Heart left ventricle (tissue), 13 donors: ENCODE results near the gene EPB41.

Source experiments
- POLR2A ChIP-seq, 2 donors: fragments of 450-650 bp; IDR thresholded peaks; one replicate each; pipeline ENCODE4 v1.6.1; 2017; ENCODE audit warnings: antibody characterized with exemption in 2 of 2, mild to moderate bottlenecking in 2 of 2, moderate library complexity in 2 of 2
- TF ChIP-seq, protein P1 (sequence below), 12 donors: fragments of 200-600 bp; sonication (generic) in 4 of 12; IDR thresholded peaks; one replicate each; pipeline versions ENCODE4 v1.5.0 to v1.8.0; 2018 to 2022; ENCODE audit warnings: antibody characterized with exemption in 12 of 12, mild to moderate bottlenecking in 5 of 12
- donor health status: ischemic (EF 13 %, LVEDD 7.1; RV severe dilation, severe dysfunction).
- donor health status: DM: no; HTN: yes; CAD: no.
- donor health status: DM: no; HTN: no; CAD: no.
- donor health status: ischemic (EF 25% LVEDD 6.9; RV normal size, moderate dysfunction).
- donor health status: ischemic (EF 25% LVEDD 5.7; RV mildly dilated, moderate dysfunction).
- donor health status: ischemic (EF 35%, LVEDD 5.7; RV mildly dilated, moderate dysfunction).
- donor health status: nonischemic (EF 11% LVEDD 7.7; RV severe dilation, severe dysfunction).
- donor health status: DM: yes; HTN: yes; CAD: no.
- donor health status: PGD.
- donor health status: ischemic (EF 29% LVEDD 5.4; RV normal size, mild dysfunction).
- donor health status: nonischemic (EF 23%, LVEDD 6.1; RV moderate dilation, normal function).

GRCh38 chr1:29047142-29047541, 132.8 kb downstream of the EPB41 start:
- TF ChIP-seq, protein P1, sequence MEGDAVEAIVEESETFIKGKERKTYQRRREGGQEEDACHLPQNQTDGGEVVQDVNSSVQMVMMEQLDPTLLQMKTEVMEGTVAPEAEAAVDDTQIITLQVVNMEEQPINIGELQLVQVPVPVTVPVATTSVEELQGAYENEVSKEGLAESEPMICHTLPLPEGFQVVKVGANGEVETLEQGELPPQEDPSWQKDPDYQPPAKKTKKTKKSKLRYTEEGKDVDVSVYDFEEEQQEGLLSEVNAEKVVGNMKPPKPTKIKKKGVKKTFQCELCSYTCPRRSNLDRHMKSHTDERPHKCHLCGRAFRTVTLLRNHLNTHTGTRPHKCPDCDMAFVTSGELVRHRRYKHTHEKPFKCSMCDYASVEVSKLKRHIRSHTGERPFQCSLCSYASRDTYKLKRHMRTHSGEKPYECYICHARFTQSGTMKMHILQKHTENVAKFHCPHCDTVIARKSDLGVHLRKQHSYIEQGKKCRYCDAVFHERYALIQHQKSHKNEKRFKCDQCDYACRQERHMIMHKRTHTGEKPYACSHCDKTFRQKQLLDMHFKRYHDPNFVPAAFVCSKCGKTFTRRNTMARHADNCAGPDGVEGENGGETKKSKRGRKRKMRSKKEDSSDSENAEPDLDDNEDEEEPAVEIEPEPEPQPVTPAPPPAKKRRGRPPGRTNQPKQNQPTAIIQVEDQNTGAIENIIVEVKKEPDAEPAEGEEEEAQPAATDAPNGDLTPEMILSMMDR (IDR thresholded peaks at IDR 0.05) = no peak
- TF ChIP-seq POLR2A (IDR thresholded peaks at IDR 0.05) = no peak
